ENCODE results near the gene PCNA. TPM values are rescaled to one million over a fixed set of nuclear protein-coding genes. Genes with fewer than 3 reads are reported as not detected.

Gene PCNA
- total RNA-seq, 2 donors from 2014 or later = 168 to 169 TPM

DNA sequence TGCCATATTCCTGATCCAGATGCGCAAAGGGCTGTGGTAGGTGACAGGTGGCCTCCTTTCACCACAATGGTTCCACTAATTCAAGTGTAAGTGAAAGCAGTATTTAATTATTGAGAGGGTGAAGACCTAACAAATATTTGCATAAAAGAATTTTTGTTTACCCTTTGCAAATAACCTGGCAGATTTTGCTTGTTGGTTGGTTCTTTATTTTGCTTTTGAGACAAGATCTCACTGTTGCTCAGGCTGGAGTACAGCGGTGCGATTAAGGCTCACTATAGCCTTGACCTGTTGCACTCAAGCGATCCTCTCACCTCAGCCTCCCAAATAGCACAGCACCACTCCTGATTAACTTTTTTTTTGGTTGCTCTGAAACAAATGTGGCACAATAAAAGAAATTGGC, 49.2 kb downstream of the PCNA start:
- H3K9me3 ChIP-seq (ENCODE audit: control insufficient read depth, low read length) = no peaks in the 10 kb centered on the region
- Mint-ChIP-seq H3K4me1 (peaks cover 13% of the 10 kb centered on the region), H3K4me3 (no peak overlapping the region), H3K27ac (no peak overlapping the region), H3K36me3 (ENCODE audit: low read depth) (no peaks in the 10 kb centered on the region), H3K9me3 (no peaks in the 10 kb centered on the region), H3K27me3 (ENCODE audit: insufficient read depth) (no peaks in the 10 kb centered on the region)
- no peak overlapping the region for H3K9ac ChIP-seq (ENCODE audit: extremely low read depth, low read length, poor library complexity, severe bottlenecking)
- TF ChIP-seq CTCF (conservative IDR thresholded peaks at IDR 0.05) = no peak
- DNase-seq = no peak
- WGBS, 2 experiments (ENCODE audit: insufficient coverage in 1 of 2, insufficient read length in 1 of 2) = 99 to 100% methylated on average over 3 to 4 of the region's 4 CpGs
- H3K4me3 ChIP-seq (ENCODE audit: low read length) = no peak overlapping the region
- H3K4me1 ChIP-seq (ENCODE audit: control insufficient read depth, insufficient read depth, low read length) = no peaks in the 10 kb centered on the region
- H3K27ac ChIP-seq (ENCODE audit: low read depth, low read length) = no peak overlapping the region
- no peaks in the 10 kb centered on the region for H3K27me3 ChIP-seq (ENCODE audit: control insufficient read depth, insufficient read depth, low read length, poor library complexity, severe bottlenecking)
- no peaks in the 10 kb centered on the region for H3K36me3 ChIP-seq (ENCODE audit: control insufficient read depth, insufficient read depth, low read length)

GRCh38 chr20:5070081-5070480, 49.7 kb downstream of the PCNA start:
- DNase-seq = no peak
- Histone ChIP-seq H3K4me1 (ENCODE audit: control insufficient read depth, insufficient read depth, low read length) (no peaks in the 10 kb centered on the region), H3K36me3 (ENCODE audit: control insufficient read depth, insufficient read depth, low read length) (no peaks in the 10 kb centered on the region), H3K27ac (ENCODE audit: low read depth, low read length) (no peak overlapping the region), H3K9me3 (ENCODE audit: control insufficient read depth, low read length) (no peaks in the 10 kb centered on the region), H3K4me3 (ENCODE audit: low read length) (no peak overlapping the region), H3K9ac (ENCODE audit: extremely low read depth, low read length, poor library complexity, severe bottlenecking) (no peak overlapping the region), H3K27me3 (ENCODE audit: control insufficient read depth, insufficient read depth, low read length, poor library complexity, severe bottlenecking) (no peaks in the 10 kb centered on the region)
- Mint-ChIP-seq H3K36me3 (ENCODE audit: low read depth) (no peaks in the 10 kb centered on the region), H3K4me3 (no peak overlapping the region), H3K9me3 (no peaks in the 10 kb centered on the region), H3K27me3 (ENCODE audit: insufficient read depth) (no peaks in the 10 kb centered on the region), H3K27ac (no peak overlapping the region), H3K4me1 (peaks cover 16% of the 10 kb centered on the region)
- WGBS, 2 experiments (ENCODE audit: insufficient coverage in 1 of 2, insufficient read length in 1 of 2) = 90 to 92% methylated on average over 5 to 7 of the region's 7 CpGs
- no peak for TF ChIP-seq CTCF (conservative IDR thresholded peaks at IDR 0.05)

DNA sequence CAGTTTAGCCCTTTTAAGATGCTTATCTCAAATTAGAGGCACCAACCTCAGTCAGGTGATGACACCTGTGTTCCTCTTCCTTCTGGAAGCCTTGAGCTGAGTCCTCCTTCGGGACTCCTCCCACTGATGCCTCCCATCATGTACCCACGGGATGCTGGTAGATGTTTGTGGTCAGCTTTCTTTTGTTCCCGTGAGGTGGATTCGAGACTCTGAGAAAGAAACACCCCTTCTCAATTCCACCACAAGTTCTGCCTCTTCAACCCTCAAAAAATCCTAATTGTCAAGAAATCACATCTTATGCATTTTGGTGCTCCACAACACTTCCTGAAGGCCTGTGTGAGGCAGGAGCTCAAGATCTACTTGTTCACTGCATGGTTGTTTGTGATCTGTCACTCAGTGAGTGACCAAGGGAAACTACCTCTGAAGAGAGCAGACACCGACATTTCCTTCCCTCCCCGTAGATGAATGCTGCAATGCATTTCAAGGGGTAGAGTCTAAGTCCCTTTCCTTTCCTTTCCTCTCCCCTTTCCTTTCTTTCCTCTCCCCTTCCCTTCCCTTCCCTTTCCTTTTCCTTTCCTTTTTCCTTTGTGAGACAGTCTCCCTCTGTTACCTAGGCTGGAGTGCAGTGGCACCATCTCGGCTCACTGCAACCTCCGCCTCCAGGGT, 50.5 kb downstream of the PCNA start:
- 91 to 94% methylated on average over 2 to 8 of the region's 8 CpGs for WGBS, 2 experiments (ENCODE audit: insufficient coverage in 1 of 2, insufficient read length in 1 of 2)
- H3K4me3 ChIP-seq (ENCODE audit: low read length) = no peak overlapping the region
- no peak overlapping the region for H3K4me3 Mint-ChIP-seq
- no peak overlapping the region for H3K27ac ChIP-seq (ENCODE audit: low read depth, low read length)
- H3K36me3 ChIP-seq (ENCODE audit: control insufficient read depth, insufficient read depth, low read length) = no peaks in the 10 kb centered on the region
- no peaks in the 10 kb centered on the region for H3K4me1 ChIP-seq (ENCODE audit: control insufficient read depth, insufficient read depth, low read length)
- H3K36me3 Mint-ChIP-seq (ENCODE audit: low read depth) = no peaks in the 10 kb centered on the region
- no peaks in the 10 kb centered on the region for H3K9me3 ChIP-seq (ENCODE audit: control insufficient read depth, low read length)
- H3K27me3 Mint-ChIP-seq (ENCODE audit: insufficient read depth) = no peaks in the 10 kb centered on the region
- TF ChIP-seq CTCF (conservative IDR thresholded peaks at IDR 0.05) = no peak
- no peaks in the 10 kb centered on the region for H3K9me3 Mint-ChIP-seq
- no peak overlapping the region for H3K9ac ChIP-seq (ENCODE audit: extremely low read depth, low read length, poor library complexity, severe bottlenecking)
- DNase-seq = no peak
- no peaks in the 10 kb centered on the region for H3K27me3 ChIP-seq (ENCODE audit: control insufficient read depth, insufficient read depth, low read length, poor library complexity, severe bottlenecking)
- peaks cover 14% of the 10 kb centered on the region for H3K4me1 Mint-ChIP-seq
- no peak overlapping the region for H3K27ac Mint-ChIP-seq
